ENCODE measurements around the gene PRKCA. TPM values are rescaled to one million over a fixed set of nuclear protein-coding genes. Genes with fewer than 3 reads are reported as not detected.

Gene PRKCA
- total and polyA plus RNA-seq, 9 of the 15 experiments (the other 6 are each of a cell fraction or from before 2014, with no cell fraction given), result 3.2 to 33.0 (median 17.8) TPM

GRCh38 chr17:66749217-66749832, 446.9 kb downstream of the PRKCA start:
- ChIA-PET CTCF (ENCODE audit: low intra/inter-chr PET ratio) (no interaction called here), POLR2A (no interaction called here)
- Histone ChIP-seq H2AFZ (ENCODE audit: low read depth, low read length) (no peak overlapping the region), H3K4me1 (replicated peaks in 1 of 2; ENCODE audit: control insufficient read depth in 2 of 2, insufficient read depth in 2 of 2, low read length in 2 of 2) (peaks cover 7 to 8% of the 10 kb centered on the region in 2 experiments; a peak in 4 of 5 replicates), H3K27me3 (ENCODE audit: control insufficient read depth in 2 of 2, insufficient read depth in 2 of 2, low read length in 2 of 2) (no peaks in the 10 kb centered on the region), H3K9me3 (replicated peaks; ENCODE audit: control insufficient read depth, insufficient read depth, low read depth, low read length) (no peaks in the 10 kb centered on the region), H4K20me1 (replicated peaks; ENCODE audit: control insufficient read depth, insufficient read depth, low read length) (0 out of 2 replicates have a peak, but pooled peaks cover 6% of the 10 kb centered on the region), H3K27ac (ENCODE audit: extremely low read depth, low read depth, low read length) (no peak overlapping the region), H3K36me3 (ENCODE audit: control insufficient read depth, insufficient read depth, low read length) (peaks cover 5% of the 10 kb centered on the region; the same call in 2 of the 3 replicates), H3K4me3 (no peak overlapping the region), H3K4me2 (ENCODE audit: insufficient read depth, low read length) (no peak overlapping the region), H3K9ac (ENCODE audit: insufficient read depth in 1 of 2, low read depth in 2 of 2, low read length in 2 of 2) (no peak overlapping the region), H3K79me2 (ENCODE audit: control insufficient read depth, insufficient read depth, low read length) (no peaks in the 10 kb centered on the region), H3K9me1 (ENCODE audit: control insufficient read depth, insufficient read depth, low read length) (peaks cover 3% of the 10 kb centered on the region)
- 74% methylated on average over 5 of the region's 7 CpGs for WGBS (ENCODE audit: insufficient coverage, low coverage, missing lambda C conversion rate)
- intact Hi-C loops (cut with micrococcal nuclease) (no loop called here), in situ Hi-C loops (cut with MboI) (no loop called here)
- TF ChIP-seq NEUROD1 (IDR thresholded peaks at IDR 0.05; ENCODE audit: borderline replicate concordance, low read depth, low read length, partially characterized antibody) (no peak), CREM (IDR thresholded peaks at IDR 0.05; ENCODE audit: low read depth) (no peak), YY1 (IDR thresholded peaks at IDR 0.05; ENCODE audit: borderline replicate concordance in 1 of 3, control insufficient read depth in 1 of 3, extremely low read depth in 1 of 3, insufficient read depth in 3 of 3, insufficient read length in 1 of 3, insufficient replicate concordance in 2 of 3, low read depth in 1 of 3, low read length in 2 of 3) (no peak), PML (IDR thresholded peaks at IDR 0.05; ENCODE audit: low read length) (no peak), HDAC3 (IDR thresholded peaks at IDR 0.05; ENCODE audit: borderline replicate concordance, partially characterized antibody) (no peak), PCBP1 (IDR thresholded peaks at IDR 0.05; ENCODE audit: low read depth, low read length, poor library complexity, severe bottlenecking) (no peak), PATZ1 (CRISPR knock-in tag; IDR thresholded peaks at IDR 0.05; ENCODE audit: borderline replicate concordance) (no peak), E2F4 (CRISPR knock-in tag; IDR thresholded peaks at IDR 0.05; ENCODE audit: low read depth) (no peak)
- TF ChIP-seq, protein P1, sequence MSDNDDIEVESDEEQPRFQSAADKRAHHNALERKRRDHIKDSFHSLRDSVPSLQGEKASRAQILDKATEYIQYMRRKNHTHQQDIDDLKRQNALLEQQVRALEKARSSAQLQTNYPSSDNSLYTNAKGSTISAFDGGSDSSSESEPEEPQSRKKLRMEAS (CRISPR knock-in tag; IDR thresholded peaks at IDR 0.05), result no peak
- TF ChIP-seq, protein P2, sequence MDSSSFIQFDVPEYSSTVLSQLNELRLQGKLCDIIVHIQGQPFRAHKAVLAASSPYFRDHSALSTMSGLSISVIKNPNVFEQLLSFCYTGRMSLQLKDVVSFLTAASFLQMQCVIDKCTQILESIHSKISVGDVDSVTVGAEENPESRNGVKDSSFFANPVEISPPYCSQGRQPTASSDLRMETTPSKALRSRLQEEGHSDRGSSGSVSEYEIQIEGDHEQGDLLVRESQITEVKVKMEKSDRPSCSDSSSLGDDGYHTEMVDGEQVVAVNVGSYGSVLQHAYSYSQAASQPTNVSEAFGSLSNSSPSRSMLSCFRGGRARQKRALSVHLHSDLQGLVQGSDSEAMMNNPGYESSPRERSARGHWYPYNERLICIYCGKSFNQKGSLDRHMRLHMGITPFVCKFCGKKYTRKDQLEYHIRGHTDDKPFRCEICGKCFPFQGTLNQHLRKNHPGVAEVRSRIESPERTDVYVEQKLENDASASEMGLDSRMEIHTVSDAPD (CRISPR knock-in tag; IDR thresholded peaks at IDR 0.05), result no peak
- DNase-seq (ENCODE audit: extremely low read depth in 1 of 4, low spot score in 3 of 4) (no peak), FAIRE-seq (no peak), ATAC-seq (no peak)
- BruUV-seq (replicated peaks), result no TSS peak

Data from K562 (cell line).